HG03095 (cell line): ENCODE data around the gene C1GALT1C1.
A peak's percentile ranks its signal among the peaks of the same experiment; 100 is the strongest.
"Not testable (repeated sequence)": the region's sequence is repeated elsewhere in the genome, so short reads cannot be mapped to it uniquely, and the experiment has no call there.

Experiments
- ATAC-seq: cut with Tn5 transposase; IDR thresholded peaks from one replicate; pipeline ENCODE4 v1.9.1; 2021; ENCODE audit warnings: moderate library complexity; ENCODE audit not compliant: unreplicated experiment

Gene C1GALT1C1

GRCh38 chrX:120629667-120630537, at the start of gene C1GALT1C1:
Gene C1GALT1C1, minus strand, starts transcription at chrX:120630054. Its CDS starts 2,888 bp downstream, at chrX:120627166.
- ATAC-seq: peak; percentile 96

GRCh38 chrX:120677004-120677652, 47.3 kb upstream of the C1GALT1C1 start:
- no peak for ATAC-seq

GRCh38 chrX:120672841-120673530, 43.1 kb upstream of the C1GALT1C1 start:
- no peak for ATAC-seq

- ATAC-seq: no peak
These were observed 42.5 kb upstream of the C1GALT1C1 start for GRCh38 chrX:120672389-120672788.

- no peak for ATAC-seq
These were observed 42.1 kb upstream of the C1GALT1C1 start for GRCh38 chrX:120671963-120672362.

GRCh38 chrX:120668357-120668756, 38.5 kb upstream of the C1GALT1C1 start:
- no peak for ATAC-seq

GRCh38 chrX:120664535-120664934, 34.7 kb upstream of the C1GALT1C1 start:
- not testable (repeated sequence) for ATAC-seq

GRCh38 chrX:120664081-120664480, 34.2 kb upstream of the C1GALT1C1 start:
- no peak for ATAC-seq

- ATAC-seq: no peak
These were observed 32.8 kb upstream of the C1GALT1C1 start for GRCh38 chrX:120662662-120663061.

- no peak for ATAC-seq
These were observed 30.8 kb upstream of the C1GALT1C1 start for GRCh38 chrX:120660637-120661036.

GRCh38 chrX:120653000-120653399, 23.1 kb upstream of the C1GALT1C1 start:
- no peak for ATAC-seq

- not testable (repeated sequence) for ATAC-seq
These were observed 22.4 kb upstream of the C1GALT1C1 start for GRCh38 chrX:120652256-120652655.

GRCh38 chrX:120647127-120647526, 17.3 kb upstream of the C1GALT1C1 start:
- no peak for ATAC-seq

- ATAC-seq: no peak
These were observed 13.0 kb upstream of the C1GALT1C1 start for GRCh38 chrX:120642871-120643270.

- ATAC-seq: no peak
These were observed 8.8 kb upstream of the C1GALT1C1 start for GRCh38 chrX:120638619-120639018.

- no peak for ATAC-seq
These were observed 4.5 kb downstream of the C1GALT1C1 start for GRCh38 chrX:120625371-120625770.

- ATAC-seq: peak; percentile 61
These were observed 11.7 kb downstream of the C1GALT1C1 start for GRCh38 chrX:120617996-120618630.

- ATAC-seq: no peak
These were observed 15.0 kb downstream of the C1GALT1C1 start for GRCh38 chrX:120614816-120615215.

- no peak for ATAC-seq
These were observed 17.8 kb downstream of the C1GALT1C1 start for GRCh38 chrX:120612086-120612485.

- peak; percentile 51 for ATAC-seq
These were observed 25.5 kb downstream of the C1GALT1C1 start for GRCh38 chrX:120604361-120604782.
